A549 treated with GW870086 at 1 μM for 4 hours (cell line): Measurements from ENCODE around the gene RNASEH1. TPM values are rescaled to one million over a fixed set of nuclear protein-coding genes. Genes with fewer than 3 reads are reported as not detected.

ENCODE experiments used
- total RNA-seq: library from RNA; stranded (reverse); fragments of 200-300 nt; extraction: Qiagen RNA extraction; gene quantifications from 5 replicates; pipeline ENCODE4 v1.2.3, GENCODE V29; 2022; ENCODE audit warnings: low read depth

RNASEH1 gene
- 45.4 to 58.7 TPM (median 51.5 TPM) in 5 replicates for total RNA-seq

GRCh38 chr2:3558205-3559014 lies at the start of gene RNASEH1:
Gene RNASEH1 (minus strand): TSS chr2:3558333. CDS start chr2:3558260, 73 bp downstream.

GRCh38 chr2:3594493-3595281 lies 36.6 kb upstream of the RNASEH1 start, which contains the start of gene COLEC11:
Gene COLEC11 (plus strand): TSS chr2:3595112. CDS start chr2:3604341, 9,229 bp downstream.

GRCh38 chr2:3519255-3520205 lies 38.6 kb downstream of the RNASEH1 start, which contains the start of gene ADI1:
Gene ADI1 (minus strand): TSS chr2:3519531. CDS start chr2:3519487, 44 bp downstream.

Other genes starting within 250 kb of the RNASEH1 start
- 40.4 to 42.7 TPM (median 41.4 TPM) in 5 replicates for gene EIPR1, start 180.5 kb downstream of the RNASEH1 start, total RNA-seq
- 52.4 to 67.0 TPM (median 64.9 TPM) in 5 replicates for gene TRAPPC12, start 178.6 kb downstream of the RNASEH1 start, total RNA-seq
- 48.8 to 62.5 TPM (median 55.6 TPM) in 5 replicates for gene ADI1, start 38.8 kb downstream of the RNASEH1 start, total RNA-seq
- gene RPS7, start 16.9 kb upstream of the RNASEH1 start, total RNA-seq, result 2,907 to 4,811 TPM (median 3,131 TPM) in 5 replicates
- gene COLEC11, start 36.8 kb upstream of the RNASEH1 start, total RNA-seq, result 0.53 to 0.82 TPM (median 0.63 TPM) in 5 replicates
- 0.08 TPM in 1 of 5 replicates, not detected in the others for gene ALLC, start 99.9 kb upstream of the RNASEH1 start, total RNA-seq
- 0.19 to 0.68 TPM (median 0.30 TPM) in 3 of 5 replicates, not detected in the others for gene DCDC2C, start 145.2 kb upstream of the RNASEH1 start, total RNA-seq